K562 (cell line): ENCODE results near the gene CLNK. TPM values are rescaled to one million over a fixed set of nuclear protein-coding genes. Genes with fewer than 3 reads are reported as not detected.

Experiments
- E2F8 ChIP-seq: fragments of 450-650 bp; IDR thresholded peaks from 2 replicates; pipeline ENCODE4 v1.7.1; 2018; ENCODE audit warnings: mild to moderate bottlenecking, low read depth; ENCODE audit not compliant: partially characterized antibody
- HOXB6 ChIP-seq: fragments of 250-450 bp; sonication (Bioruptor Pico); IDR thresholded peaks from 2 replicates; pipeline ENCODE4 v1.5.1; 2022; ENCODE audit warnings: mild to moderate bottlenecking, borderline replicate concordance
- MLX ChIP-seq, 2 experiments: fragments of 450-650 bp in 1 of 2; sonication (generic) in 1 of 2; formaldehyde crosslinking; conservative IDR thresholded peaks; 2 replicates each; pipeline versions ENCODE4 v1.4.0 to v1.8.1; 2020 to 2022; ENCODE audit warnings: mild to moderate bottlenecking in 1 of 2, missing genetic modification reagents in 1 of 2
- MTF1 ChIP-seq: fragments of 250-450 bp; sonication (Bioruptor Pico); IDR thresholded peaks from 2 replicates; pipeline ENCODE4 v1.9.0; 2021; ENCODE audit warnings: moderate library complexity, mild to moderate bottlenecking, inconsistent platforms, borderline replicate concordance
- NR3C1 ChIP-seq: sonication (generic); formaldehyde crosslinking; IDR thresholded peaks from 2 replicates; pipeline ENCODE4 v1.8.1; 2022; ENCODE audit warnings: missing genetic modification reagents
- NUFIP1 ChIP-seq: fragments of 450-650 bp; IDR thresholded peaks from 2 replicates; pipeline ENCODE4 v1.6.1; 2018; ENCODE audit not compliant: partially characterized antibody
- POLR2AphosphoS5 ChIP-seq: IDR thresholded peaks from 2 replicates; pipeline ENCODE4 v1.6.1; 2011; ENCODE audit warnings: mild to moderate bottlenecking, low read depth, low read length, moderate library complexity; ENCODE audit not compliant: control insufficient read depth, insufficient read depth
- POLR2B ChIP-seq: fragments of 450-650 bp; IDR thresholded peaks from 2 replicates; pipeline ENCODE4 v1.6.1; 2018; ENCODE audit warnings: low read depth; ENCODE audit not compliant: partially characterized antibody
- PRPF4 ChIP-seq: fragments of 200-400 bp; formaldehyde crosslinking; IDR thresholded peaks from one replicate; pipeline ENCODE4 v1.6.1; 2017; ENCODE audit warnings: low read length, low read depth, mild to moderate bottlenecking; ENCODE audit not compliant: insufficient read depth, poor library complexity, severe bottlenecking
- RREB1 ChIP-seq: fragments of 250-450 bp; sonication (Bioruptor Pico); IDR thresholded peaks from 2 replicates; pipeline ENCODE4 v1.4.0; 2020
- SMAD3 ChIP-seq: fragments of 450-650 bp; formaldehyde crosslinking; conservative IDR thresholded peaks from 2 replicates; pipeline ENCODE4 v1.4.0; 2020; ENCODE audit warnings: mild to moderate bottlenecking
- TCF3 ChIP-seq: sonication (generic); formaldehyde crosslinking; IDR thresholded peaks from 2 replicates; pipeline ENCODE4 v1.4.0; 2020; ENCODE audit warnings: mild to moderate bottlenecking, missing genetic modification reagents
- VEZF1 ChIP-seq: fragments of 200-800 bp; sonication (Bioruptor generic); IDR thresholded peaks from 2 replicates; pipeline ENCODE4 v1.6.1; 2017; ENCODE audit warnings: missing genetic modification characterization, missing compliant biosample characterization
- YBX1 ChIP-seq: fragments of 450-650 bp; IDR thresholded peaks from 2 replicates; pipeline ENCODE4 v1.7.1; 2016; ENCODE audit warnings: mild to moderate bottlenecking
- ZC3H8 ChIP-seq: fragments of 450-650 bp; IDR thresholded peaks from 2 replicates; pipeline ENCODE4 v1.6.1; 2017
- ZNF133 ChIP-seq: fragments of 250-450 bp; sonication (Bioruptor Pico); IDR thresholded peaks from 2 replicates; pipeline ENCODE4 v1.4.0; 2020; ENCODE audit warnings: mild to moderate bottlenecking
- ZNF239 ChIP-seq: fragments of 250-450 bp; sonication (Bioruptor Pico); IDR thresholded peaks from 2 replicates; pipeline ENCODE4 v1.4.0; 2020; ENCODE audit warnings: mild to moderate bottlenecking
- ZNF253 ChIP-seq: fragments of 250-450 bp; sonication (Bioruptor Pico); conservative IDR thresholded peaks from 2 replicates; pipeline ENCODE4 v1.6.1; 2021; ENCODE audit warnings: mild to moderate bottlenecking
- polyA plus RNA-seq, 8 experiments: library from polyadenylated mRNA; depleted of rRNA in 4 of 8; stranded (reverse) in 5 of 8; unstranded in 3 of 8; fragments of >200 nt; fragmentation: Nextera tagmentation in 2 of 8; fragmentation: Illumina TruSeq in 1 of 8; extraction: Ambion mirVana in 2 of 8; extraction: Trizol in 1 of 8; gene quantifications; 2 replicates each; pipeline versions ENCODE4 v1.2.1 to v1.2.3, GENCODE V29; 2011 to 2014; ENCODE audit warnings: inconsistent platforms in 1 of 8, missing spikeins in 1 of 8
- total RNA-seq, 7 experiments: library from RNA; depleted of rRNA in 6 of 7; stranded (reverse); fragments of >200 nt in 6 of 7; fragmentation: Illumina TruSeq in 2 of 7; extraction: Trizol in 2 of 7; gene quantifications; 2 replicates each; pipeline versions ENCODE4 v1.2.1 to v1.2.3, GENCODE V29; 2011 to 2021; ENCODE audit warnings: low replicate concordance in 1 of 7

CLNK gene
- total and polyA plus RNA-seq, 9 of the 15 experiments (the other 6 are each of a cell fraction or from before 2014, with no cell fraction given) = not detected

- TF ChIP-seq RREB1 (CRISPR knock-in tag) (no peak), VEZF1 (CRISPR knock-in tag) (peak; percentile 35; the same call in 1 of the 2 replicates), TCF3 (CRISPR knock-in tag) (no peak), YBX1 (no peak), E2F8 (no peak), SMAD3 (CRISPR knock-in tag) (no peak), POLR2B (no peak), NR3C1 (CRISPR knock-in tag) (no peak), NUFIP1 (no peak), ZNF239 (CRISPR knock-in tag) (no peak), ZNF133 (CRISPR knock-in tag) (no peak), ZNF253 (no peak), MLX (CRISPR knock-in tag; conservative IDR thresholded peaks at IDR 0.05) (no peak), POLR2AphosphoS5 (no peak), ZC3H8 (no peak), HOXB6 (CRISPR knock-in tag) (no peak), PRPF4 (no peak), MTF1 (CRISPR knock-in tag) (no peak)
These were observed 227.8 kb downstream of the CLNK start (continued) for GRCh38 chr4:10456595-10457254.
